ENCODE results near the gene FAM47E.

FAM47E gene

DNA sequence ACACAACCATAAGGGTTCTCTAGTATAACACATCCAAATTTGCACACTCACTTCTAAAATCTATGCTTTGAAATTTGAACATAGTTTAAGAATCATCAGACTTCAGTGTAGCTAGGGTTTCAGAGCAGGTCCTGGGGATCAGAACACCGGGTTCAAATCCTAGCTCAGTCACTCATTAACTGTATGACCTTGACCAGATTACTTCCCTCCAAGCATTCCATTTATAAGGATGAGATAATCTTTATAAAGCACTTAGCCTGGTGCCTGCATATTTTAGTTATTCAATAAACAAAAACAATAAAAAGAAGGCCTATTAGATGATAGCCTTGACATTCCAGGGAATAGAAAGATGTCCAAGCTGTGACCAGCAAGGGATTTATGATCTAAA lies 50.2 kb downstream of the FAM47E start:
- no peak for DNase-seq

DNA sequence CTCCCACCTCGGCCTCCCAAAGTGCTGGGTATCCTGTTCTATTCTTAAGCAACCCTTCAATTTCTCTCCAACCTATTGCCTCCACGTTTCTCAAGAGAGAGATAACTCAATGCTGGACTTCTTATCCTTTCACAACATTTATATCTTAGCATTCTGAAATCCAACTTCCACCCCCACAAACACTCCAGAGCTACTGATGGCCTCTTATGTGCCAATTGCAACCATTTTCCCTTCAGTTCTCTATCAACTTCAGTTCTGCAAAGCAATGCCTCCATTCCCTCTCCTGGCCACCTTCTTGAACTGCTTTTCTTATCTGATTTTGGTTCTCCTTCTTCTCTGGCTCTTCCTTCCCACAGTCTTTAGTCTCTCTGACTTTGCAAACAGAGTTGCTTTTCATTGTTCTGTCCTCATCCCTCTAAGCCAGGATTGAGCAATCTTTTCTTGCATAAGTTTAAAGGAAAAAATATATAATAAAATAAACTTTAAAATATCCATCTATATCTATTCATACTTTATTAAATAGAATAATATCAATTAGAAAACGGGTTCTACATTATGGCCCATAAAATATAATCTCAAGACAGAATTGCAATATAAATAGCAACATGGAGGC lies 51.4 kb downstream of the FAM47E start:
- DNase-seq: no peak

DNA sequence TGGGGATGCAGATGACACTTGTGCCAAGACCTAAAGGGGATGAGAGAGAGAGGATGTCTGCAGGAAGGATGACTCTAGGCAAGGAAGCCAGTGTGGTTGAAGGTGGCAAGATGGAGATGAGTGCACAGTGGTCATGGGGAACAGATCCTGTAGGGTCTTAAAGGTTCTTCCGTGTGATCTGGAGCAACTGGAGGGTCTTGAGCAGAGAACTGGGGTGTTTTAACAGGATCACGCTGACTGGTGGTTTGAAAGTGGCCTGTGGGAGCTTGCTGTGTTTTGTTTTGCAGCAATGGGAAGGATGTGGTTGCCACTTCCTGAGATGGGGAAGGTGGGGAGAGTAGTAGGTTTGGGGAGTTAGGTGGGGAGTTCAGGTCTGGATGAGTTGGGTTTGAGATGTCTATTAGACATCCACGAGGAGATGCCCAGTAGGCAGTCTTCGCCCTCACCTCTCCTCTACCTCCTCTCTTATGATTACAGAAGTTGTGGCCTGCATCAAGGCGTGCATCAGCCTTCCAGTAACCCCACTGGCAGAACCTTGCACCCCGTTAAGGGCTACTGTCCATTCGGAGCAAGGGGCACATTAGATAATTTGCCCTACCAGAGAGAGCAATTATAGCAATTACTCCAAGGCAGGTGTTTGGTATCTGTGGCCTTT lies 53.6 kb downstream of the FAM47E start:
- DNase-seq: no peak

DNA sequence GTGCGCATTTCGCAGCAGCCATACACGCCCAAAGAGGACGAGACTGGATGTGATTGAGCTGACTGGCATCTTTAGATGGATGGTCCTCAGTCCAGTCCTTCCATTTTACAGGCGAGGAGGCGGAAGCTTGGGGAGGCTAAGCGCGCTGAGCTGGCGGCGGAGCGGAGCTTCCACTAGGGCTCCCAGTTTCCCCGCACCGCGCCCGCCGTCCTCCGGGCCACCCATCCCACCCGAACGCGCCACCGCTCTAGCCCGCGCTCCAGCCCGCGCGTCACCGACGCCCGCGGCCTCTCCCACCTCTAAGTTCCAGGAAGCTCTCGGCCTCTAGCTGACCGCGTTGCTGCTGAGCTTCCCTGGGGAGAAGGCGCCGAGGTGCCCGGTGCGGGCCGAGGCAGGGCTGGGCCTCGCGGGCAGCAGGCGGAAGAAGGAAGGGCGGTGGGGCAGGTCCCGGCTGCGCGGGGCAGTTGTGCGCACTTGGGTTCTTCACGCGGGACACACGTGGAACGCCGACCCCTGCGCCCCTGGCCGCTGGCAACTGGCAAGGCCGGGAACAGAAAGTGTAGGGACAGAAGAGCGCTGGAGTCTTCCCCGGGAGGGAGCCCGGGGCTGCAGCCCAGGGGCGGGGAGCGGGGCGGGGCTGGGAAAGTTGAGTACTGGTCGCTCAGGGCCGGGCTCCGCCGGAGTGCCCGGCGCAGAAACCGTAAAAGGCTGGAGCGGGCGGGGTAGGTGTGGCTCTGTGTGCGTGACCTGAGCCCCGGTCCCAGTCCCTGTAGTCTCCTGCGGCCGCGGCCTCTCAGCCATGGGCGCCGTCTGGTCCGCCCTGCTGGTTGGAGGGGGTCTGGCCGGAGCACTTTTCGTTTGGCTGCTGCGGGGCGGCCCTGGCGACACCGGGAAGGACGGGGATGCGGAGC lies 54.7 kb downstream of the FAM47E start, which contains the start of gene STBD1:
STBD1 (plus strand) TSS at position 763 of the 911 bp plus-strand sequence; CDS start at position 800, 37 bp downstream.
- peak; percentile 92 for DNase-seq

- peak; percentile 84 for DNase-seq
Measured at GRCh38 chr4:76306882-76307659, 55.5 kb downstream of the FAM47E start.

- no peak for DNase-seq
Measured at GRCh38 chr4:76307660-76308014, 56.1 kb downstream of the FAM47E start.

GRCh38 chr4:76308548-76308947 lies 57.0 kb downstream of the FAM47E start:
- peak; percentile 18 for DNase-seq

- DNase-seq: no peak
Measured at GRCh38 chr4:76309939-76310550, 58.5 kb downstream of the FAM47E start.

DNA sequence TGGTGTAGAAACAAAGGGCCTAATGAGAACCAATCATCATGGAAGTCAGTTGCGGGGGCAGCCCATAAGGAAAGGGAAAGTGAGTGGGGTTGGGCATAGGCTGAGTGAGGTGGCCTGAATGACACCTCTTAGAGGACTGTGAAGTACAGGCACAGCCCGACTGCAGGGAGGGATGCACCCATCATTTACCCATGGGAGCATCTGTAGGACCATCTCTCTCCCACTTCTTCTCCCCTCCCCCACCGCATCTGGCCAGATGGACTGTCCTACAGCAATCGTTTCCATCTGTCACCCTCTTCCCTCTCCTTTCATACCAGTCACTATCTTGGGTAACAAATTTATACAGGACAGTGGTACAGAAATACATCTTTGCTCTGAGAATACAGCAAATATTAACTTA lies 59.2 kb downstream of the FAM47E start:
- DNase-seq: no peak

GRCh38 chr4:76311896-76312331 lies 60.4 kb downstream of the FAM47E start:
- DNase-seq: no peak

DNA sequence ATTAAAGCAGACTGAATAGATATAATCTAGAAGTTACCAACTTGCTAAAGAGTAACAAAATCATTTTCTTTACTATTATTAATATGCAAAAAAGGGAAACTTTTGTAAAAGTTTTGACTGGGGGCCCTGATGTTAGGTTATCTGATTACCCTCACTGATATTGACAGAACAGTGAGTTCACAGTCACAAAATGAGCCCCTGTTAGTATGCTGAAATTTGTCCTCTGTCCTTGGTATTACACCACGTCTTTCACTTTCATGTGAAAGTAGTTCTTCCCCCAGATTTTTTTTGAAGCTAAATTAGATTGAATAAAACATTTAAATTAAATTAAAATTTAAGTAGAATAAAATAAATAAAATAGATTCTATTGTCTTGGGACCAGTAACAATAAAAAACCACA lies 60.9 kb downstream of the FAM47E start:
- no peak for DNase-seq

GRCh38 chr4:76313547-76313946 lies 62.0 kb downstream of the FAM47E start:
- no peak for DNase-seq

- no peak for DNase-seq
Measured at GRCh38 chr4:76315267-76315918, 63.9 kb downstream of the FAM47E start.

DNA sequence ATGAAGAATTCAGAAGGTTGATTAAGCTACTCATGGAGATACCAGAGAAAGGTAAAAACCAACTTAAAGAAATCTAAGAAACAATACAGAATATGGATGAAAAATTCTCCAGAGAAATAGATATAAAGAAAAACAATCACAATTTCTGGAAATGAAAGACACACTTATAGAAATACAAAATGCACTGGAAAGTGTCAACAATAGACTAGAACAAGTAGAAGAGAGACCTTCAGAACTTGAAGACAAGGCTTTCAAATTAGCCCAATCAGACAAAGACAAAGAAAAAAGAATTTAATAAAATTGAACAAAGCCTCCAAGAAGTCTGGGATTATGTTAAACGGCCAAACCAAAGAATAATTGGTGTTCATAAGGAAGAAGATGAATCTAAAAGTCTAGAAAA lies 64.6 kb downstream of the FAM47E start:
- no peak for DNase-seq

- no peak for DNase-seq
Measured at GRCh38 chr4:76322236-76322635, 70.7 kb downstream of the FAM47E start.

GRCh38 chr4:76325072-76325471 lies 73.6 kb downstream of the FAM47E start:
- no peak for DNase-seq

DNA sequence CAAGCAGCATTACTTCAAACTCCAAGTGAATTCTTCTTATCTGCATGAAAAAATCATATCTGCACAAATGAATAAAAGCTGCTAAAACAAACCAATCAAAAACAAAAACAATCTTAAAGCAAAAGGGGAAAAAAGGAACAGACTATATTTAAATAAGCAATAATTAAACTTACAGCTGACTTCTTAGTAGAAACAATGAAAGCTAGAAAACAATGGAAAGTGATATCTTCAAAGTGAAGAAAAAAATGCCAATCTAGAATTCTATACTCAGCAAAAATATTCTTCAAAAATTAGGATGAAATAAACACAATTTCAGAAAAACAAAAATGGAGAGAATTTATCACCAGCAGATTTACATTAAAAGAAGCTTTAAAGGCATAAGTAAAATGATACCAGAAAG lies 75.0 kb downstream of the FAM47E start:
- DNase-seq: no peak

Data from right kidney (tissue), 1 donor.